Activated naive CD4-positive, alpha-beta T cell treated with anti-CD3 and anti-CD28 coated beads, Interleukin-2, amount 50 U/mL, for 24 hours (primary cell): Measurements from ENCODE around the gene STOM.
"Not testable (repeated sequence)": the region's sequence is repeated elsewhere in the genome, so short reads cannot be mapped to it uniquely, and the experiment has no call there.

ENCODE experiments used
- H3K27ac Mint-ChIP-seq: one replicate; pipeline ENCODE4 v1.8.0; 2021; ENCODE audit warnings: mild to moderate bottlenecking, mixed read lengths
- H3K27me3 Mint-ChIP-seq: one replicate; pipeline ENCODE4 v1.8.0; 2021; ENCODE audit warnings: mixed read lengths
- H3K36me3 Mint-ChIP-seq: one replicate; pipeline ENCODE4 v1.8.0; 2021; ENCODE audit warnings: mixed read lengths
- H3K4me1 Mint-ChIP-seq: one replicate; pipeline ENCODE4 v1.8.0; 2021; ENCODE audit warnings: mixed read lengths
- H3K4me3 Mint-ChIP-seq: one replicate; pipeline ENCODE4 v1.8.0; 2021; ENCODE audit warnings: mild to moderate bottlenecking, mixed read lengths
- H3K9me3 Mint-ChIP-seq: one replicate; pipeline ENCODE4 v1.8.0; 2021; ENCODE audit warnings: mixed read lengths

STOM gene

GRCh38 chr9:121369595-121370265 is at the start of gene STOM:
Gene STOM (minus strand): TSS chr9:121370250. CDS start chr9:121370187, 63 bp downstream.
- H3K9me3 Mint-ChIP-seq, result no peaks in the 10 kb centered on the region
- H3K4me1 Mint-ChIP-seq, result peaks cover 38% of the 10 kb centered on the region
- peak within 1 kb of the TSS; percentile 81 for H3K27ac Mint-ChIP-seq
- H3K27me3 Mint-ChIP-seq, result no peaks in the 10 kb centered on the region
- no peaks in the 10 kb centered on the region for H3K36me3 Mint-ChIP-seq
- peak within 1 kb of the TSS; percentile 86 for H3K4me3 Mint-ChIP-seq

- Mint-ChIP-seq H3K36me3 (no peaks in the 10 kb centered on the region), H3K9me3 (no peaks in the 10 kb centered on the region), H3K27me3 (no peaks in the 10 kb centered on the region), H3K4me1 (no peaks in the 10 kb centered on the region), H3K4me3 (no peak overlapping the region), H3K27ac (no peak overlapping the region)
Observed at GRCh38 chr9:121411993-121412392, 41.9 kb upstream of the STOM start.

- no peaks in the 10 kb centered on the region for H3K4me1 Mint-ChIP-seq
- no peak overlapping the region for H3K4me3 Mint-ChIP-seq
- no peak overlapping the region for H3K27ac Mint-ChIP-seq
- peaks cover 5% of the 10 kb centered on the region for H3K9me3 Mint-ChIP-seq
- peaks cover 5% of the 10 kb centered on the region for H3K36me3 Mint-ChIP-seq
- H3K27me3 Mint-ChIP-seq, result no peaks in the 10 kb centered on the region
Observed at GRCh38 chr9:121405899-121406298, 35.8 kb upstream of the STOM start.

- peaks cover 5% of the 10 kb centered on the region for H3K36me3 Mint-ChIP-seq
- no peak overlapping the region for H3K27ac Mint-ChIP-seq
- H3K4me3 Mint-ChIP-seq, result no peak overlapping the region
- H3K4me1 Mint-ChIP-seq, result no peaks in the 10 kb centered on the region
- no peaks in the 10 kb centered on the region for H3K27me3 Mint-ChIP-seq
- H3K9me3 Mint-ChIP-seq, result peaks cover 5% of the 10 kb centered on the region
Observed at GRCh38 chr9:121404906-121405305, 34.9 kb upstream of the STOM start.

- H3K36me3 Mint-ChIP-seq, result no peaks in the 10 kb centered on the region
- H3K27ac Mint-ChIP-seq, result no peak overlapping the region
- H3K27me3 Mint-ChIP-seq, result no peaks in the 10 kb centered on the region
- H3K9me3 Mint-ChIP-seq, result no peaks in the 10 kb centered on the region
- no peaks in the 10 kb centered on the region for H3K4me1 Mint-ChIP-seq
- H3K4me3 Mint-ChIP-seq, result no peak overlapping the region
Observed at GRCh38 chr9:121399883-121400607, 30.0 kb upstream of the STOM start.

GRCh38 chr9:121399126-121399882 is 29.3 kb upstream of the STOM start:
- no peak overlapping the region for H3K27ac Mint-ChIP-seq
- H3K4me1 Mint-ChIP-seq, result no peaks in the 10 kb centered on the region
- H3K27me3 Mint-ChIP-seq, result no peaks in the 10 kb centered on the region
- no peaks in the 10 kb centered on the region for H3K9me3 Mint-ChIP-seq
- no peaks in the 10 kb centered on the region for H3K36me3 Mint-ChIP-seq
- H3K4me3 Mint-ChIP-seq, result no peak overlapping the region

GRCh38 chr9:121398374-121398773 is 28.3 kb upstream of the STOM start:
- no peaks in the 10 kb centered on the region for H3K36me3 Mint-ChIP-seq
- H3K27me3 Mint-ChIP-seq, result no peaks in the 10 kb centered on the region
- peaks cover 4% of the 10 kb centered on the region for H3K4me1 Mint-ChIP-seq
- no peak overlapping the region for H3K4me3 Mint-ChIP-seq
- H3K9me3 Mint-ChIP-seq, result no peaks in the 10 kb centered on the region
- H3K27ac Mint-ChIP-seq, result no peak overlapping the region

GRCh38 chr9:121397277-121397676 is 27.2 kb upstream of the STOM start:
- not testable (repeated sequence) for H3K4me1 Mint-ChIP-seq, H3K9me3 Mint-ChIP-seq, H3K27ac Mint-ChIP-seq, H3K27me3 Mint-ChIP-seq, H3K36me3 Mint-ChIP-seq, H3K4me3 Mint-ChIP-seq

- Mint-ChIP-seq H3K9me3 (no peaks in the 10 kb centered on the region), H3K4me1 (peaks cover 9% of the 10 kb centered on the region), H3K27ac (no peak overlapping the region)
Observed at GRCh38 chr9:121395558-121395957, 25.5 kb upstream of the STOM start.

GRCh38 chr9:121394292-121394691 is 24.2 kb upstream of the STOM start:
- H3K4me3 Mint-ChIP-seq, result no peak overlapping the region
- H3K36me3 Mint-ChIP-seq, result peaks cover 1% of the 10 kb centered on the region
- peaks cover 9% of the 10 kb centered on the region for H3K4me1 Mint-ChIP-seq
- H3K9me3 Mint-ChIP-seq, result no peaks in the 10 kb centered on the region
- H3K27ac Mint-ChIP-seq, result no peak overlapping the region
- no peaks in the 10 kb centered on the region for H3K27me3 Mint-ChIP-seq

More at GRCh38 chr9:121395558-121395957, 25.5 kb upstream of the STOM start:
- H3K27me3 Mint-ChIP-seq, result no peaks in the 10 kb centered on the region
- no peak overlapping the region for H3K4me3 Mint-ChIP-seq
- H3K36me3 Mint-ChIP-seq, result peaks cover 1% of the 10 kb centered on the region

GRCh38 chr9:121393318-121393717 is 23.3 kb upstream of the STOM start:
- peaks cover 9% of the 10 kb centered on the region for H3K4me1 Mint-ChIP-seq
- no peak overlapping the region for H3K4me3 Mint-ChIP-seq
- H3K9me3 Mint-ChIP-seq, result no peaks in the 10 kb centered on the region
- H3K36me3 Mint-ChIP-seq, result peaks cover 1% of the 10 kb centered on the region
- H3K27me3 Mint-ChIP-seq, result no peaks in the 10 kb centered on the region
- no peak overlapping the region for H3K27ac Mint-ChIP-seq

GRCh38 chr9:121390372-121390771 is 20.3 kb upstream of the STOM start:
- Mint-ChIP-seq H3K4me3 (no peak overlapping the region), H3K9me3 (no peaks in the 10 kb centered on the region), H3K4me1 (peaks cover 9% of the 10 kb centered on the region), H3K27me3 (no peaks in the 10 kb centered on the region), H3K27ac (no peak overlapping the region), H3K36me3 (peaks cover 1% of the 10 kb centered on the region)

GRCh38 chr9:121388140-121388905 is 18.3 kb upstream of the STOM start:
- Mint-ChIP-seq H3K27ac (no peak overlapping the region), H3K4me1 (peaks cover 5% of the 10 kb centered on the region), H3K36me3 (peaks cover 1% of the 10 kb centered on the region), H3K4me3 (no peak overlapping the region), H3K27me3 (no peaks in the 10 kb centered on the region), H3K9me3 (no peaks in the 10 kb centered on the region)

- H3K27me3 Mint-ChIP-seq, result no peaks in the 10 kb centered on the region
- H3K4me1 Mint-ChIP-seq, result no peaks in the 10 kb centered on the region
- no peaks in the 10 kb centered on the region for H3K9me3 Mint-ChIP-seq
- H3K27ac Mint-ChIP-seq, result no peak overlapping the region
- no peak overlapping the region for H3K4me3 Mint-ChIP-seq
- peaks cover 1% of the 10 kb centered on the region for H3K36me3 Mint-ChIP-seq
Observed at GRCh38 chr9:121386442-121387175, 16.6 kb upstream of the STOM start.

GRCh38 chr9:121383715-121384114 is 13.7 kb upstream of the STOM start:
- Mint-ChIP-seq H3K27ac (no peak overlapping the region), H3K27me3 (no peaks in the 10 kb centered on the region), H3K4me1 (no peaks in the 10 kb centered on the region), H3K9me3 (no peaks in the 10 kb centered on the region), H3K36me3 (peaks cover 2% of the 10 kb centered on the region), H3K4me3 (no peak overlapping the region)
